Measurements from ENCODE around the gene MMP14. TPM values are rescaled to one million over a fixed set of nuclear protein-coding genes. Genes with fewer than 3 reads are reported as not detected.

Gene MMP14
- total and polyA plus RNA-seq, 2 of the 13 experiments (the other 11 are each of a cell fraction or from before 2014, with no cell fraction given), result 5.2 to 9.8 TPM

GRCh38 chr14:22829661-22830442 is 6.5 kb upstream of the MMP14 start, which contains the start of gene MRPL52 (continued):
- TF ChIP-seq ZHX2 (IDR thresholded peaks at IDR 0.05; ENCODE audit: low read depth), result peak; percentile 95
- TF ChIP-seq ZHX2 (CRISPR knock-in tag; IDR thresholded peaks at IDR 0.05; ENCODE audit: borderline replicate concordance), result no peak
- TF ChIP-seq ADNP (CRISPR knock-in tag; IDR thresholded peaks at IDR 0.05), result no peak
- TF ChIP-seq ETV6 (CRISPR knock-in tag; conservative IDR thresholded peaks at IDR 0.05), result peak; percentile 80; the same call in 1 of the 2 replicates
- no peak; the same call in 1 of the 2 replicates for TF ChIP-seq KLF15 (CRISPR knock-in tag; IDR thresholded peaks at IDR 0.05; ENCODE audit: borderline replicate concordance)
- peak; percentile 74; the same call in 1 of the 2 replicates for TF ChIP-seq HBP1 (CRISPR knock-in tag; IDR thresholded peaks at IDR 0.05; ENCODE audit: low read depth)
- TF ChIP-seq ZBTB2 (CRISPR knock-in tag; IDR thresholded peaks at IDR 0.05; ENCODE audit: low read depth), result no peak
- no peak for TF ChIP-seq MTF2 (CRISPR knock-in tag; IDR thresholded peaks at IDR 0.05; ENCODE audit: borderline replicate concordance)
- no peak; the same call in 1 of the 2 replicates for TF ChIP-seq KLF12 (CRISPR knock-in tag; IDR thresholded peaks at IDR 0.05; ENCODE audit: borderline replicate concordance)
- TF ChIP-seq ZBTB38 (CRISPR knock-in tag; IDR thresholded peaks at IDR 0.05), result peak; percentile 81; the same call in 1 of the 2 replicates
- TF ChIP-seq ZFX (CRISPR knock-in tag; IDR thresholded peaks at IDR 0.05; ENCODE audit: low read depth), result peak; percentile 85
- no peak for TF ChIP-seq NFE2L2 (IDR thresholded peaks at IDR 0.05; ENCODE audit: low read length)
- TF ChIP-seq RERE (CRISPR knock-in tag; IDR thresholded peaks at IDR 0.05; ENCODE audit: low read depth), result no peak
- peak; percentile 94 for TF ChIP-seq ZNF761 (CRISPR knock-in tag; conservative IDR thresholded peaks at IDR 0.05)
